ENCODE data around the gene GBA3.

Gene GBA3

GRCh38 chr4:22703912-22704311, 11.2 kb downstream of the GBA3 start:
- no peak for DNase-seq

- DNase-seq = no peak
These were observed 14.7 kb downstream of the GBA3 start for GRCh38 chr4:22707390-22707789.

GRCh38 chr4:22708961-22709360, 16.2 kb downstream of the GBA3 start:
- DNase-seq = no peak

- DNase-seq = no peak
These were observed 19.4 kb downstream of the GBA3 start for GRCh38 chr4:22712105-22712504.

- DNase-seq = no peak
These were observed 19.8 kb downstream of the GBA3 start for GRCh38 chr4:22712529-22712928.

- no peak for DNase-seq
These were observed 21.1 kb downstream of the GBA3 start for GRCh38 chr4:22713841-22714240.

- DNase-seq = no peak
These were observed 26.5 kb downstream of the GBA3 start for GRCh38 chr4:22719218-22719617.

- no peak for DNase-seq
These were observed 27.4 kb downstream of the GBA3 start for GRCh38 chr4:22720091-22720490.

- DNase-seq = no peak
These were observed 28.5 kb downstream of the GBA3 start for GRCh38 chr4:22721204-22721603.

- no peak for DNase-seq
These were observed 37.3 kb downstream of the GBA3 start for GRCh38 chr4:22730021-22730420.

GRCh38 chr4:22733816-22734215, 41.1 kb downstream of the GBA3 start:
- no peak for DNase-seq

- no peak for DNase-seq
These were observed 44.2 kb downstream of the GBA3 start for GRCh38 chr4:22736912-22737311.

- no peak for DNase-seq
These were observed 47.2 kb downstream of the GBA3 start for GRCh38 chr4:22739968-22740367.

GRCh38 chr4:22741744-22742143, 49.0 kb downstream of the GBA3 start:
- no peak for DNase-seq

GRCh38 chr4:22743290-22743689, 50.6 kb downstream of the GBA3 start:
- no peak for DNase-seq

GRCh38 chr4:22744478-22745062, 51.8 kb downstream of the GBA3 start:
- DNase-seq = no peak

GRCh38 chr4:22745234-22745633, 52.5 kb downstream of the GBA3 start:
- no peak for DNase-seq

- DNase-seq = no peak
These were observed 61.4 kb downstream of the GBA3 start for GRCh38 chr4:22754116-22754515.

GRCh38 chr4:22762548-22762947, 69.8 kb downstream of the GBA3 start:
- no peak for DNase-seq

GRCh38 chr4:22764183-22764582, 71.4 kb downstream of the GBA3 start:
- DNase-seq = no peak

GRCh38 chr4:22766068-22766467, 73.3 kb downstream of the GBA3 start:
- no peak for DNase-seq

- no peak for DNase-seq
These were observed 85.9 kb downstream of the GBA3 start for GRCh38 chr4:22778547-22779163.

GRCh38 chr4:22780317-22780716, 87.6 kb downstream of the GBA3 start:
- no peak for DNase-seq

- DNase-seq = no peak
These were observed 88.1 kb downstream of the GBA3 start for GRCh38 chr4:22780797-22781196.

- DNase-seq = no peak
These were observed 95.1 kb downstream of the GBA3 start for GRCh38 chr4:22787753-22788375.
